ENCODE measurements around the gene STYXL1. TPM values are rescaled to one million over a fixed set of nuclear protein-coding genes. Genes with fewer than 3 reads are reported as not detected.
"Not testable (repeated sequence)": the region's sequence is repeated elsewhere in the genome, so short reads cannot be mapped to it uniquely, and the experiment has no call there.

Gene STYXL1
- total RNA-seq, 1 experiment from 2014 or later: 30.5 TPM

GRCh38 chr7:76062254-76062653 lies 14.5 kb upstream of the STYXL1 start:
- no peaks in the 10 kb centered on the region for H3K9me3 ChIP-seq (ENCODE audit: low read length)
- H3K9ac ChIP-seq (ENCODE audit: low read length): no peak overlapping the region
- H3K4me3 ChIP-seq (ENCODE audit: low read length): no peak overlapping the region
- H3K27me3 ChIP-seq (ENCODE audit: low read length): no peaks in the 10 kb centered on the region
- H3K36me3 ChIP-seq (ENCODE audit: insufficient read depth, low read length): peaks cover 33% of the 10 kb centered on the region
- no peaks in the 10 kb centered on the region for H3K4me1 ChIP-seq (ENCODE audit: low read length)
- no peaks in the 10 kb centered on the region for H3K9me2 ChIP-seq (replicated peaks; ENCODE audit: insufficient read depth, low read length)
- DNase-seq: no peak
- no peak overlapping the region for H3K27ac ChIP-seq (ENCODE audit: low read length)
- H3K4me2 ChIP-seq (ENCODE audit: low read depth, low read length, poor library complexity, severe bottlenecking): no peak overlapping the region
- H4K20me1 ChIP-seq (ENCODE audit: insufficient read depth, low read depth, low read length): peaks cover 19% of the 10 kb centered on the region
- no peaks in the 10 kb centered on the region for H3K79me2 ChIP-seq (ENCODE audit: low read length)
- no peak overlapping the region for H2AFZ ChIP-seq (ENCODE audit: low read length)

- Histone ChIP-seq H3K36me3 (ENCODE audit: insufficient read depth, low read length) (peaks cover 33% of the 10 kb centered on the region), H3K27ac (ENCODE audit: low read length) (no peak overlapping the region), H3K79me2 (ENCODE audit: low read length) (0 out of 2 replicates have a peak, but pooled peaks cover 2% of the 10 kb centered on the region), H3K9ac (ENCODE audit: low read length) (no peak overlapping the region), H3K9me2 (replicated peaks; ENCODE audit: insufficient read depth, low read length) (no peaks in the 10 kb centered on the region), H2AFZ (ENCODE audit: low read length) (no peak overlapping the region), H4K20me1 (ENCODE audit: insufficient read depth, low read depth, low read length) (peaks cover 19% of the 10 kb centered on the region), H3K9me3 (ENCODE audit: low read length) (no peaks in the 10 kb centered on the region), H3K27me3 (ENCODE audit: low read length) (no peaks in the 10 kb centered on the region), H3K4me2 (ENCODE audit: low read depth, low read length, poor library complexity, severe bottlenecking) (no peak overlapping the region), H3K4me1 (ENCODE audit: low read length) (no peaks in the 10 kb centered on the region), H3K4me3 (ENCODE audit: low read length) (no peak overlapping the region)
- DNase-seq: no peak
Observed at GRCh38 chr7:76060842-76061241, 13.0 kb upstream of the STYXL1 start.

- H3K36me3 ChIP-seq (ENCODE audit: insufficient read depth, low read length): peaks cover 34% of the 10 kb centered on the region
- not testable (repeated sequence) for H3K9me3 ChIP-seq (ENCODE audit: low read length); H2AFZ ChIP-seq (ENCODE audit: low read length); H3K4me3 ChIP-seq (ENCODE audit: low read length); H3K9ac ChIP-seq (ENCODE audit: low read length); H3K9me2 ChIP-seq (replicated peaks; ENCODE audit: insufficient read depth, low read length); H3K4me1 ChIP-seq (ENCODE audit: low read length); H3K27me3 ChIP-seq (ENCODE audit: low read length); H3K4me2 ChIP-seq (ENCODE audit: low read depth, low read length, poor library complexity, severe bottlenecking); DNase-seq; H3K27ac ChIP-seq (ENCODE audit: low read length)
- peaks cover 36% of the 10 kb centered on the region for H4K20me1 ChIP-seq (ENCODE audit: insufficient read depth, low read depth, low read length)
- H3K79me2 ChIP-seq (ENCODE audit: low read length): peaks cover 20% of the 10 kb centered on the region
Observed at GRCh38 chr7:76058745-76059144, 10.9 kb upstream of the STYXL1 start.

- DNase-seq: no peak
- Histone ChIP-seq H3K9me2 (replicated peaks; ENCODE audit: insufficient read depth, low read length) (no peaks in the 10 kb centered on the region), H3K4me1 (ENCODE audit: low read length) (no peaks in the 10 kb centered on the region), H2AFZ (ENCODE audit: low read length) (no peak overlapping the region), H3K27me3 (ENCODE audit: low read length) (no peaks in the 10 kb centered on the region), H3K4me3 (ENCODE audit: low read length) (no peak overlapping the region), H3K4me2 (ENCODE audit: low read depth, low read length, poor library complexity, severe bottlenecking) (no peak overlapping the region), H3K9me3 (ENCODE audit: low read length) (no peaks in the 10 kb centered on the region), H4K20me1 (ENCODE audit: insufficient read depth, low read depth, low read length) (peaks cover 32% of the 10 kb centered on the region), H3K36me3 (ENCODE audit: insufficient read depth, low read length) (peaks cover 32% of the 10 kb centered on the region), H3K27ac (ENCODE audit: low read length) (no peak overlapping the region), H3K9ac (ENCODE audit: low read length) (no peak overlapping the region), H3K79me2 (ENCODE audit: low read length) (peaks cover 30% of the 10 kb centered on the region)
Observed at GRCh38 chr7:76057813-76058145, 10.0 kb upstream of the STYXL1 start.

- H3K4me3 ChIP-seq (ENCODE audit: low read length): no peak overlapping the region
- no peak overlapping the region for H3K9ac ChIP-seq (ENCODE audit: low read length)
- no peak overlapping the region for H3K27ac ChIP-seq (ENCODE audit: low read length)
- H3K4me1 ChIP-seq (ENCODE audit: low read length): no peaks in the 10 kb centered on the region
- H2AFZ ChIP-seq (ENCODE audit: low read length): no peak overlapping the region
- peaks cover 35% of the 10 kb centered on the region for H3K79me2 ChIP-seq (ENCODE audit: low read length)
- H3K9me3 ChIP-seq (ENCODE audit: low read length): no peaks in the 10 kb centered on the region
- no peak for DNase-seq
- no peaks in the 10 kb centered on the region for H3K27me3 ChIP-seq (ENCODE audit: low read length)
- H3K36me3 ChIP-seq (ENCODE audit: insufficient read depth, low read length): peaks cover 32% of the 10 kb centered on the region
- H3K4me2 ChIP-seq (ENCODE audit: low read depth, low read length, poor library complexity, severe bottlenecking): no peak overlapping the region
- H4K20me1 ChIP-seq (ENCODE audit: insufficient read depth, low read depth, low read length): peaks cover 32% of the 10 kb centered on the region
- H3K9me2 ChIP-seq (replicated peaks; ENCODE audit: insufficient read depth, low read length): no peaks in the 10 kb centered on the region
Observed at GRCh38 chr7:76057103-76057812, 9.5 kb upstream of the STYXL1 start.

GRCh38 chr7:76056241-76056640 lies 8.4 kb upstream of the STYXL1 start:
- Histone ChIP-seq H3K36me3 (ENCODE audit: insufficient read depth, low read length) (peaks cover 28% of the 10 kb centered on the region), H2AFZ (ENCODE audit: low read length) (no peak overlapping the region), H3K27ac (ENCODE audit: low read length) (no peak overlapping the region), H3K9me2 (replicated peaks; ENCODE audit: insufficient read depth, low read length) (no peaks in the 10 kb centered on the region), H3K9me3 (ENCODE audit: low read length) (no peaks in the 10 kb centered on the region), H3K4me1 (ENCODE audit: low read length) (no peaks in the 10 kb centered on the region), H3K9ac (ENCODE audit: low read length) (no peak overlapping the region), H3K79me2 (ENCODE audit: low read length) (peaks cover 45% of the 10 kb centered on the region), H3K4me2 (ENCODE audit: low read depth, low read length, poor library complexity, severe bottlenecking) (no peak overlapping the region), H3K27me3 (ENCODE audit: low read length) (no peaks in the 10 kb centered on the region), H3K4me3 (ENCODE audit: low read length) (no peak overlapping the region), H4K20me1 (ENCODE audit: insufficient read depth, low read depth, low read length) (peaks cover 39% of the 10 kb centered on the region)
- no peak for DNase-seq

- no peak overlapping the region for H3K4me2 ChIP-seq (ENCODE audit: low read depth, low read length, poor library complexity, severe bottlenecking)
- H3K9me3 ChIP-seq (ENCODE audit: low read length): no peaks in the 10 kb centered on the region
- H3K36me3 ChIP-seq (ENCODE audit: insufficient read depth, low read length): peaks cover 20% of the 10 kb centered on the region
- peaks cover 8% of the 10 kb centered on the region for H3K4me1 ChIP-seq (ENCODE audit: low read length)
- no peak overlapping the region for H3K4me3 ChIP-seq (ENCODE audit: low read length)
- H2AFZ ChIP-seq (ENCODE audit: low read length): no peak overlapping the region
- H3K27me3 ChIP-seq (ENCODE audit: low read length): no peaks in the 10 kb centered on the region
- H4K20me1 ChIP-seq (ENCODE audit: insufficient read depth, low read depth, low read length): peaks cover 42% of the 10 kb centered on the region
- no peaks in the 10 kb centered on the region for H3K9me2 ChIP-seq (replicated peaks; ENCODE audit: insufficient read depth, low read length)
- H3K9ac ChIP-seq (ENCODE audit: low read length): no peak overlapping the region
- DNase-seq: no peak
- H3K79me2 ChIP-seq (ENCODE audit: low read length): peaks cover 62% of the 10 kb centered on the region
- no peak overlapping the region for H3K27ac ChIP-seq (ENCODE audit: low read length)
Observed at GRCh38 chr7:76054123-76055120, 6.6 kb upstream of the STYXL1 start.

GRCh38 chr7:76053461-76053860 lies 5.7 kb upstream of the STYXL1 start:
- Histone ChIP-seq H3K9me3 (ENCODE audit: low read length) (no peaks in the 10 kb centered on the region), H3K4me2 (ENCODE audit: low read depth, low read length, poor library complexity, severe bottlenecking) (no peak overlapping the region), H2AFZ (ENCODE audit: low read length) (no peak overlapping the region), H3K4me3 (ENCODE audit: low read length) (no peak overlapping the region), H3K27me3 (ENCODE audit: low read length) (no peaks in the 10 kb centered on the region), H3K79me2 (ENCODE audit: low read length) (peaks cover 72% of the 10 kb centered on the region), H3K4me1 (ENCODE audit: low read length) (peaks cover 14% of the 10 kb centered on the region), H3K27ac (ENCODE audit: low read length) (no peak overlapping the region), H3K9me2 (replicated peaks; ENCODE audit: insufficient read depth, low read length) (no peaks in the 10 kb centered on the region), H3K36me3 (ENCODE audit: insufficient read depth, low read length) (peaks cover 22% of the 10 kb centered on the region), H3K9ac (ENCODE audit: low read length) (no peak overlapping the region), H4K20me1 (ENCODE audit: insufficient read depth, low read depth, low read length) (peaks cover 47% of the 10 kb centered on the region)
- DNase-seq: no peak
